Fibroblast of mammary gland (primary cell): ENCODE measurements around the gene C16orf74.
A peak's percentile ranks its signal among the peaks of the same experiment; 100 is the strongest.

Experiments
- DNase-seq: peaks from one replicate; pipeline ENCODE4 v3.0.0-alpha.2; 2010; ENCODE audit warnings: low read depth
- H3K4me3 ChIP-seq: 2 replicates; pipeline ENCODE4 v1.5.1; 2011; ENCODE audit warnings: low read depth, mild to moderate bottlenecking, low read length, moderate library complexity; ENCODE audit not compliant: control insufficient read depth
- CTCF ChIP-seq: conservative IDR thresholded peaks from 2 replicates; pipeline ENCODE4 v1.5.1; 2011; ENCODE audit warnings: low read depth, low read length, inconsistent platforms; ENCODE audit not compliant: control insufficient read depth, insufficient read depth

The C16orf74 gene

GRCh38 chr16:85675251-85675874, 75.5 kb downstream of the C16orf74 start:
- no peak overlapping the region for H3K4me3 ChIP-seq
- TF ChIP-seq CTCF = peak; percentile 53
- peak; percentile 54 for DNase-seq

- DNase-seq = no peak
- TF ChIP-seq CTCF = no peak
- H3K4me3 ChIP-seq = no peak overlapping the region
Measured at GRCh38 chr16:85674828-85675227, 76.1 kb downstream of the C16orf74 start.

- H3K4me3 ChIP-seq = no peak overlapping the region
- no peak for TF ChIP-seq CTCF
- no peak for DNase-seq
Measured at GRCh38 chr16:85674418-85674755, 76.5 kb downstream of the C16orf74 start.

- TF ChIP-seq CTCF = no peak
- DNase-seq = peak; percentile 80
- no peak overlapping the region for H3K4me3 ChIP-seq
Measured at GRCh38 chr16:85673529-85674417, 77.1 kb downstream of the C16orf74 start.

- no peak for DNase-seq
- no peak for TF ChIP-seq CTCF
- no peak overlapping the region for H3K4me3 ChIP-seq
Measured at GRCh38 chr16:85670840-85671239, 80.1 kb downstream of the C16orf74 start.

- no peak for DNase-seq
- TF ChIP-seq CTCF = no peak
Measured at GRCh38 chr16:85668676-85669424, 82.0 kb downstream of the C16orf74 start.

More at GRCh38 chr16:85668676-85669424, 82.0 kb downstream of the C16orf74 start:
- no peak overlapping the region for H3K4me3 ChIP-seq
